ENCODE measurements around the gene CDON. TPM values are rescaled to one million over a fixed set of nuclear protein-coding genes. Genes with fewer than 3 reads are reported as not detected.

Gene CDON
- total and polyA plus RNA-seq, 2 of the 13 experiments (the other 11 are each of a cell fraction or from before 2014, with no cell fraction given) = 9.6 to 12.8 TPM

GRCh38 chr11:126088999-126089398, 26.3 kb upstream of the CDON start (continued):
- TF ChIP-seq, protein P1, sequence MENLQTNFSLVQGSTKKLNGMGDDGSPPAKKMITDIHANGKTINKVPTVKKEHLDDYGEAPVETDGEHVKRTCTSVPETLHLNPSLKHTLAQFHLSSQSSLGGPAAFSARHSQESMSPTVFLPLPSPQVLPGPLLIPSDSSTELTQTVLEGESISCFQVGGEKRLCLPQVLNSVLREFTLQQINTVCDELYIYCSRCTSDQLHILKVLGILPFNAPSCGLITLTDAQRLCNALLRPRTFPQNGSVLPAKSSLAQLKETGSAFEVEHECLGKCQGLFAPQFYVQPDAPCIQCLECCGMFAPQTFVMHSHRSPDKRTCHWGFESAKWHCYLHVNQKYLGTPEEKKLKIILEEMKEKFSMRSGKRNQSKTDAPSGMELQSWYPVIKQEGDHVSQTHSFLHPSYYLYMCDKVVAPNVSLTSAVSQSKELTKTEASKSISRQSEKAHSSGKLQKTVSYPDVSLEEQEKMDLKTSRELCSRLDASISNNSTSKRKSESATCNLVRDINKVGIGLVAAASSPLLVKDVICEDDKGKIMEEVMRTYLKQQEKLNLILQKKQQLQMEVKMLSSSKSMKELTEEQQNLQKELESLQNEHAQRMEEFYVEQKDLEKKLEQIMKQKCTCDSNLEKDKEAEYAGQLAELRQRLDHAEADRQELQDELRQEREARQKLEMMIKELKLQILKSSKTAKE (CRISPR knock-in tag; IDR thresholded peaks at IDR 0.05; ENCODE audit: borderline replicate concordance) = peak; percentile 71; the same call in 1 of the 2 replicates
- TF ChIP-seq ZNF605 (CRISPR knock-in tag; IDR thresholded peaks at IDR 0.05) = no peak
- TF ChIP-seq, protein P2, sequence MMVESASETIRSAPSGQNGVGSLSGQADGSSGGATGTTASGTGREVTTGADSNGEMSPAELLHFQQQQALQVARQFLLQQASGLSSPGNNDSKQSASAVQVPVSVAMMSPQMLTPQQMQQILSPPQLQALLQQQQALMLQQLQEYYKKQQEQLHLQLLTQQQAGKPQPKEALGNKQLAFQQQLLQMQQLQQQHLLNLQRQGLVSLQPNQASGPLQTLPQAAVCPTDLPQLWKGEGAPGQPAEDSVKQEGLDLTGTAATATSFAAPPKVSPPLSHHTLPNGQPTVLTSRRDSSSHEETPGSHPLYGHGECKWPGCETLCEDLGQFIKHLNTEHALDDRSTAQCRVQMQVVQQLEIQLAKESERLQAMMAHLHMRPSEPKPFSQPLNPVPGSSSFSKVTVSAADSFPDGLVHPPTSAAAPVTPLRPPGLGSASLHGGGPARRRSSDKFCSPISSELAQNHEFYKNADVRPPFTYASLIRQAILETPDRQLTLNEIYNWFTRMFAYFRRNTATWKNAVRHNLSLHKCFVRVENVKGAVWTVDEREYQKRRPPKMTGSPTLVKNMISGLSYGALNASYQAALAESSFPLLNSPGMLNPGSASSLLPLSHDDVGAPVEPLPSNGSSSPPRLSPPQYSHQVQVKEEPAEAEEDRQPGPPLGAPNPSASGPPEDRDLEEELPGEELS (CRISPR knock-in tag; IDR thresholded peaks at IDR 0.05) = peak; percentile 87
- no peak for TF ChIP-seq ZFP41 (CRISPR knock-in tag; IDR thresholded peaks at IDR 0.05; ENCODE audit: borderline replicate concordance)
- TF ChIP-seq TCF7L2 (IDR thresholded peaks at IDR 0.05; ENCODE audit: low read depth, low read length) = no peak
- TF ChIP-seq ATF3 (CRISPR knock-in tag; IDR thresholded peaks at IDR 0.05) = no peak
- TF ChIP-seq HOXA3 (CRISPR knock-in tag; IDR thresholded peaks at IDR 0.05) = peak; percentile 88
- TF ChIP-seq ZNF205 (CRISPR knock-in tag; IDR thresholded peaks at IDR 0.05) = no peak; the same call in 1 of the 2 replicates
- no peak for TF ChIP-seq YY1 (IDR thresholded peaks at IDR 0.05; ENCODE audit: insufficient read depth, insufficient replicate concordance, low read depth, low read length)
- TF ChIP-seq CHCHD3 (CRISPR knock-in tag; IDR thresholded peaks at IDR 0.05) = no peak
- no peak for TF ChIP-seq THAP9 (CRISPR knock-in tag; IDR thresholded peaks at IDR 0.05; ENCODE audit: borderline replicate concordance)
- TF ChIP-seq RFXANK (CRISPR knock-in tag; IDR thresholded peaks at IDR 0.05) = no peak
- no peak for TF ChIP-seq ZNF253 (CRISPR knock-in tag; IDR thresholded peaks at IDR 0.05; ENCODE audit: borderline replicate concordance)
- TF ChIP-seq SP1 (IDR thresholded peaks at IDR 0.05) = no peak
- no peak for TF ChIP-seq SP1 (CRISPR knock-in tag; IDR thresholded peaks at IDR 0.05)
- TF ChIP-seq JDP2 (CRISPR knock-in tag; IDR thresholded peaks at IDR 0.05; ENCODE audit: borderline replicate concordance) = no peak
- TF ChIP-seq ETV5 (CRISPR knock-in tag; IDR thresholded peaks at IDR 0.05; ENCODE audit: borderline replicate concordance) = no peak; the same call in 1 of the 2 replicates
- TF ChIP-seq AHDC1 (CRISPR knock-in tag; IDR thresholded peaks at IDR 0.05; ENCODE audit: borderline replicate concordance) = peak; percentile 79; the same call in 1 of the 2 replicates

Measured in HepG2 (cell line).